ENCODE data around the gene GABRB2.

Gene GABRB2

GRCh38 chr5:161546470-161547301 lies at the start of gene GABRB2:
TSS of gene GABRB2 (minus strand) at chr5:161546725. CDS start at chr5:161546643, 82 bp downstream.
- H3K36me3 ChIP-seq (replicated peaks): no peaks in the 10 kb centered on the region
- TF ChIP-seq, protein P1, sequence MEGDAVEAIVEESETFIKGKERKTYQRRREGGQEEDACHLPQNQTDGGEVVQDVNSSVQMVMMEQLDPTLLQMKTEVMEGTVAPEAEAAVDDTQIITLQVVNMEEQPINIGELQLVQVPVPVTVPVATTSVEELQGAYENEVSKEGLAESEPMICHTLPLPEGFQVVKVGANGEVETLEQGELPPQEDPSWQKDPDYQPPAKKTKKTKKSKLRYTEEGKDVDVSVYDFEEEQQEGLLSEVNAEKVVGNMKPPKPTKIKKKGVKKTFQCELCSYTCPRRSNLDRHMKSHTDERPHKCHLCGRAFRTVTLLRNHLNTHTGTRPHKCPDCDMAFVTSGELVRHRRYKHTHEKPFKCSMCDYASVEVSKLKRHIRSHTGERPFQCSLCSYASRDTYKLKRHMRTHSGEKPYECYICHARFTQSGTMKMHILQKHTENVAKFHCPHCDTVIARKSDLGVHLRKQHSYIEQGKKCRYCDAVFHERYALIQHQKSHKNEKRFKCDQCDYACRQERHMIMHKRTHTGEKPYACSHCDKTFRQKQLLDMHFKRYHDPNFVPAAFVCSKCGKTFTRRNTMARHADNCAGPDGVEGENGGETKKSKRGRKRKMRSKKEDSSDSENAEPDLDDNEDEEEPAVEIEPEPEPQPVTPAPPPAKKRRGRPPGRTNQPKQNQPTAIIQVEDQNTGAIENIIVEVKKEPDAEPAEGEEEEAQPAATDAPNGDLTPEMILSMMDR (IDR thresholded peaks at IDR 0.05; ENCODE audit: low read depth, low read length, missing control alignments): no peak
- H3K4me3 ChIP-seq (ENCODE audit: low read depth, low read length): peak within 1 kb of the TSS; percentile 41
- no peak for DNase-seq
- H3K27me3 ChIP-seq (replicated peaks): peaks cover 21% of the 10 kb centered on the region
- in situ Hi-C loops (cut with HindIII; ENCODE audit: low pct_ligation_motif_present, low sequenced_read_pairs): no loop called here
- H3K27ac ChIP-seq: no peak within 1 kb of the TSS

GRCh38 chr5:161585798-161586197 lies 39.3 kb upstream of the GABRB2 start:
- Histone ChIP-seq H3K36me3 (replicated peaks) (no peaks in the 10 kb centered on the region), H3K27ac (no peak overlapping the region), H3K4me3 (ENCODE audit: low read depth, low read length) (no peak overlapping the region), H3K27me3 (replicated peaks) (no peaks in the 10 kb centered on the region)
- in situ Hi-C loops (cut with HindIII; ENCODE audit: low pct_ligation_motif_present, low sequenced_read_pairs): no loop called here
- TF ChIP-seq, protein P1 (IDR thresholded peaks at IDR 0.05; ENCODE audit: low read depth, low read length, missing control alignments): no peak
- DNase-seq: no peak

DNA sequence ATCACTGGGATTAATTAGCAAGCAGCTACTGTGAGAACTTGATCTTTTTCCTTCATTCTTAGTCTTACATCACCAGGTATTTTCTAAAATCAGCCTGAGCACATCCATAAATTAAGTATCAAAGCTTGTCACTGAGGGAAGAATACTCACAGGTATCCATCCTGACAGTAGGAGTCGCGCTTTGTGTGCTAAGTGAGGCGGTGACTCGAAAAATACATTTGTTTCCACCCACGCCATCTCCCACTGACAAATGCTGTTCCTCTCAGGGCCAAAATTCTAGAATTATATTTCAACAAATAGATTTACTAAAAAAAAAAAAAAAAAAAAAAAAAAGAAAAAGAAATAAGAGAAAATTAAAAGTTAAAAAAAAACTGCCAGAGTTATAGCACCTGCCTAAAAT lies 34.1 kb upstream of the GABRB2 start:
- TF ChIP-seq, protein P1 (IDR thresholded peaks at IDR 0.05; ENCODE audit: low read depth, low read length, missing control alignments): no peak
- H3K4me3 ChIP-seq (ENCODE audit: low read depth, low read length): no peak overlapping the region
- no peak for DNase-seq
- no peaks in the 10 kb centered on the region for H3K27me3 ChIP-seq (replicated peaks)
- H3K36me3 ChIP-seq (replicated peaks): no peaks in the 10 kb centered on the region
- in situ Hi-C loops (cut with HindIII; ENCODE audit: low pct_ligation_motif_present, low sequenced_read_pairs): no loop called here
- H3K27ac ChIP-seq: no peak overlapping the region

GRCh38 chr5:161572914-161573313 lies 26.4 kb upstream of the GABRB2 start:
- H3K36me3 ChIP-seq (replicated peaks): no peaks in the 10 kb centered on the region
- in situ Hi-C loops (cut with HindIII; ENCODE audit: low pct_ligation_motif_present, low sequenced_read_pairs): no loop called here
- TF ChIP-seq, protein P1 (IDR thresholded peaks at IDR 0.05; ENCODE audit: low read depth, low read length, missing control alignments): no peak
- H3K27me3 ChIP-seq (replicated peaks): no peaks in the 10 kb centered on the region
- no peak for DNase-seq
- H3K27ac ChIP-seq: no peak overlapping the region
- no peak overlapping the region for H3K4me3 ChIP-seq (ENCODE audit: low read depth, low read length)

DNA sequence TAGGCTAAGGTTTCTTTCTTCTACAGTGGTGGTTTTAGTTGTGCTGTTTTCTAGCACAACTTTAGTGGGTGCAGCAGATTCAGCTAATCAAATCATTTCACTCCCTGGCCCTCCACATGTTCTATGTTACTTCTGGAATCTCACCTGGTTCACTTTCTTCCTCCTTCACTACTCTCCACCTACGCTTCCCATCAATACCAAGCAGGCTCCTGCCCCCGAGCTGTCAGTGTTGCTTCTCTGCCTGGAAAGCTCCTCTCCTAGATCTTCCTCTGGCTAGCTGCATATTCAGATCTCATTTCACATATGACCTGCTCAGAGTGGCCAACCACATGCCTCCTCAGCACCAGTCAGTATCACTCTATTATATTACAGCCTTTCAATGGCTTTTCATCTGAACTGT lies 19.6 kb upstream of the GABRB2 start:
- Histone ChIP-seq H3K27me3 (replicated peaks) (no peaks in the 10 kb centered on the region), H3K36me3 (replicated peaks) (no peaks in the 10 kb centered on the region), H3K4me3 (ENCODE audit: low read depth, low read length) (no peak overlapping the region), H3K27ac (no peak overlapping the region)
- no peak for DNase-seq
- in situ Hi-C loops (cut with HindIII; ENCODE audit: low pct_ligation_motif_present, low sequenced_read_pairs): no loop called here
- TF ChIP-seq, protein P1 (IDR thresholded peaks at IDR 0.05; ENCODE audit: low read depth, low read length, missing control alignments): no peak
